ENCODE data around the gene NEURL3.

The NEURL3 gene

DNA sequence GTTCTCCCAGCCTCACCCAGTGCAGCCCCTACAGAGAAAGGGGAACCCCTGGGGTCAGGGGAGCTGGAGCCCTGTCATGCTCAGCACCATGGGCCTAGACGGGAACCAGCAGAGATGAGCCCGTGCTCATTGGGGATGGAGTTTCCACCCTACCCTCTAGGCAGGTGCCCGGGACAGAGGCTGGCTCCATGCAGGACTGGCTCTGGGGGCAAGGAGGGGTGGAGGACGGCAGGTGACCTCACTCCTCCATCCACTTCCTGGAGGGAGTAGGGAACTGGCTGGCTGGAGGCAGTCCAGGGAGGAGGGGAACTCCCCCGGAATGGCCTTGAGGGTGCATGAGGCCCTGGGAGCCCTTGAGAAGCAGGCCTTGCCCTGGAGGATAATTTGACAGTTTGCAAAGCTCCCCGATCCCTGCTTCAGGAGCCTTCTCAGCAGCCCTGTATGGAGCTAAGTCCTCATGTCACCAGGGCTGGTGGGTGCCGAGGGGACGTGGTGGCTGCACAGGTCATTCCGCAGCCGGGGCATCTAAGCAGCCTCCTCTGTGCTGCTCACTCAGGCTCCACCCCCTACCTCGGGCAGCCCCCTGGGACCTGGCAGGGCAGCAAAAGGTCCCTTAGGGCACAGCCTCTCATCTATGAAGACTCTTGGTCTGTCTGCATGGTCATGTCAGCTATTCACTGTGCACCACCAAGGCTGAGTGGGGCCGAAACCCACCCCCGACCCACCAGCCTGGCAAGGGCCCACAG is 2.1 kb downstream of the NEURL3 start:
- H3K27me3 ChIP-seq (ENCODE audit: insufficient read depth, poor library complexity, severe bottlenecking) = no peaks in the 10 kb centered on the region
- DNase-seq (ENCODE audit: low read depth in 1 of 2, low spot score in 1 of 2) = no peak
- TF ChIP-seq, protein P1, sequence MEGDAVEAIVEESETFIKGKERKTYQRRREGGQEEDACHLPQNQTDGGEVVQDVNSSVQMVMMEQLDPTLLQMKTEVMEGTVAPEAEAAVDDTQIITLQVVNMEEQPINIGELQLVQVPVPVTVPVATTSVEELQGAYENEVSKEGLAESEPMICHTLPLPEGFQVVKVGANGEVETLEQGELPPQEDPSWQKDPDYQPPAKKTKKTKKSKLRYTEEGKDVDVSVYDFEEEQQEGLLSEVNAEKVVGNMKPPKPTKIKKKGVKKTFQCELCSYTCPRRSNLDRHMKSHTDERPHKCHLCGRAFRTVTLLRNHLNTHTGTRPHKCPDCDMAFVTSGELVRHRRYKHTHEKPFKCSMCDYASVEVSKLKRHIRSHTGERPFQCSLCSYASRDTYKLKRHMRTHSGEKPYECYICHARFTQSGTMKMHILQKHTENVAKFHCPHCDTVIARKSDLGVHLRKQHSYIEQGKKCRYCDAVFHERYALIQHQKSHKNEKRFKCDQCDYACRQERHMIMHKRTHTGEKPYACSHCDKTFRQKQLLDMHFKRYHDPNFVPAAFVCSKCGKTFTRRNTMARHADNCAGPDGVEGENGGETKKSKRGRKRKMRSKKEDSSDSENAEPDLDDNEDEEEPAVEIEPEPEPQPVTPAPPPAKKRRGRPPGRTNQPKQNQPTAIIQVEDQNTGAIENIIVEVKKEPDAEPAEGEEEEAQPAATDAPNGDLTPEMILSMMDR (IDR thresholded peaks at IDR 0.05; ENCODE audit: insufficient read depth, low read length) = no peak
- TF ChIP-seq POLR2AphosphoS5 (IDR thresholded peaks at IDR 0.05; ENCODE audit: low read depth) = no peak
- TF ChIP-seq, protein P2, sequence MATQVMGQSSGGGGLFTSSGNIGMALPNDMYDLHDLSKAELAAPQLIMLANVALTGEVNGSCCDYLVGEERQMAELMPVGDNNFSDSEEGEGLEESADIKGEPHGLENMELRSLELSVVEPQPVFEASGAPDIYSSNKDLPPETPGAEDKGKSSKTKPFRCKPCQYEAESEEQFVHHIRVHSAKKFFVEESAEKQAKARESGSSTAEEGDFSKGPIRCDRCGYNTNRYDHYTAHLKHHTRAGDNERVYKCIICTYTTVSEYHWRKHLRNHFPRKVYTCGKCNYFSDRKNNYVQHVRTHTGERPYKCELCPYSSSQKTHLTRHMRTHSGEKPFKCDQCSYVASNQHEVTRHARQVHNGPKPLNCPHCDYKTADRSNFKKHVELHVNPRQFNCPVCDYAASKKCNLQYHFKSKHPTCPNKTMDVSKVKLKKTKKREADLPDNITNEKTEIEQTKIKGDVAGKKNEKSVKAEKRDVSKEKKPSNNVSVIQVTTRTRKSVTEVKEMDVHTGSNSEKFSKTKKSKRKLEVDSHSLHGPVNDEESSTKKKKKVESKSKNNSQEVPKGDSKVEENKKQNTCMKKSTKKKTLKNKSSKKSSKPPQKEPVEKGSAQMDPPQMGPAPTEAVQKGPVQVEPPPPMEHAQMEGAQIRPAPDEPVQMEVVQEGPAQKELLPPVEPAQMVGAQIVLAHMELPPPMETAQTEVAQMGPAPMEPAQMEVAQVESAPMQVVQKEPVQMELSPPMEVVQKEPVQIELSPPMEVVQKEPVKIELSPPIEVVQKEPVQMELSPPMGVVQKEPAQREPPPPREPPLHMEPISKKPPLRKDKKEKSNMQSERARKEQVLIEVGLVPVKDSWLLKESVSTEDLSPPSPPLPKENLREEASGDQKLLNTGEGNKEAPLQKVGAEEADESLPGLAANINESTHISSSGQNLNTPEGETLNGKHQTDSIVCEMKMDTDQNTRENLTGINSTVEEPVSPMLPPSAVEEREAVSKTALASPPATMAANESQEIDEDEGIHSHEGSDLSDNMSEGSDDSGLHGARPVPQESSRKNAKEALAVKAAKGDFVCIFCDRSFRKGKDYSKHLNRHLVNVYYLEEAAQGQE (IDR thresholded peaks at IDR 0.05; ENCODE audit: insufficient replicate concordance, low read depth) = no peak
- H3K27ac ChIP-seq (replicated peaks) = no peak overlapping the region
- no peak overlapping the region for H3K4me3 ChIP-seq (replicated peaks; ENCODE audit: insufficient read depth, low read length)

DNA sequence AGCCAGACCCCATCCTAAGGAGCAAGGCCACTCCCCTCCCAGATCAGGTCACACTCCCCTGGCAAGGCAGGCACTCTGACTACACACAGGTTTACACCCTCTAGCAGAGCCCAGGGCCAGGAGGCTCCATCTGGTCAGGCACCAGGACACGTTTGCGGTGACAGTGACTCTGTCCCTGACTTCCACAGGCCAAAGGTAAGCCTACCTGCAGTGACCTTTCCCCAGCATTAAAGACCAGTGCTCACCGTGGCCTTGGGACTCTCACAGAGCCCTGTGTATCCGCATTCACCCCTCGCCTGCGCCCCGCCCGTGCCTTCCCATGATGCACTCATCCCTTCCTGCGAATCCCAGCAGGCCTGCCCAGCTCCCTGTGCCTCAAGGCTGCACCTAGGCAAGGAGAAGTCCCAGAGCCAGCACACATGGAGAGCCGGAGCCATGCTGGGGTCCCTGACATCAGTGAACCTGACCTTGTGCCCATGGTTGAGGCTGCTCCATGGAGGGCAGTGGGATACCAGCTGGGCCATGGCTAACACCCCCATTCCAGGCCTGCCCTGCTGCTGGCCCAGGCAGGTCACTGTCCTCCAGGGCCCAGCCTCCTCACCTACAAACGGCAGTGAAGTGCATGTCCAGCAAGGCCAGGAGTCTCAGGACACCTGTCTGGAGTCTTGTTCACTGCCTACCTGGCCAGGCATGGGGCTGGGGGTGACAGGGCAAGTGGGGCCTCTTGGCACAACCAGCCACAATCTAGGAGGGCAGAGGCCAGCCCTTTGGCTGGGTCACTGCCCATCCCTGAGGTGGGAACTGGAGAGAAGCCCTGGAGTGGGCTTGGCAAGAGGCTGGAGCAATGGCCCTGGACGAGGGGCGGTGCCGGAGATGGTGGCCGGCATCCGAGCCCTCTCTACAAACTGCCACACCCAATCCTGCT is 3.0 kb downstream of the NEURL3 start:
- DNase-seq (ENCODE audit: low read depth in 1 of 2, low spot score in 1 of 2) = no peak
- no peak overlapping the region for H3K27ac ChIP-seq (replicated peaks)
- H3K27me3 ChIP-seq (ENCODE audit: insufficient read depth, poor library complexity, severe bottlenecking) = no peaks in the 10 kb centered on the region
- H3K4me3 ChIP-seq (replicated peaks; ENCODE audit: insufficient read depth, low read length) = no peak overlapping the region
- TF ChIP-seq GABPA (IDR thresholded peaks at IDR 0.05; ENCODE audit: low read depth) (no peak), POLR2AphosphoS5 (IDR thresholded peaks at IDR 0.05; ENCODE audit: low read depth) (no peak), SPI1 (IDR thresholded peaks at IDR 0.05; ENCODE audit: borderline replicate concordance, low read depth) (no peak)
- TF ChIP-seq, protein P1 (IDR thresholded peaks at IDR 0.05; ENCODE audit: insufficient read depth, low read length) = no peak
- TF ChIP-seq, protein P2 (IDR thresholded peaks at IDR 0.05; ENCODE audit: insufficient replicate concordance, low read depth) = no peak

DNA sequence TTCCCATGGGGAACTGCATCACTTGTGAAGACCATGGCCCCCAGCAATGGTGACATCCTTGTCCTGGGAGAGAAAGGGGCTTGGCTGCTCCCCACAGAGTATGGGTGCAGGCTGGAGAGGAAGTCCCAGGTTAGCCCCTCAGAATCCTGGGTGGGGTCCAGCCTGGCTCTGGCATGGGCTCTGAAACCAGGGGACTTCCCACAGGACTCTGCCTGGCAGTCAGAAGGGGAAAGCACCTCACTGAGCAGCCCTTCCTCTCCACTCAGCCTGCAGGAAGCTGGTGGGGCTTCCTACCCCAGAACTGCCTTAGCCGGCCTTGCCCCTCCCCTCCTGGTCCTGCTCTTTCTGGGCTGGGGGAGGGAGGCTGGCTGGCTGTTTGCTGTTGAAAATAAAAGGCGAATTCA is 3.7 kb downstream of the NEURL3 start:
- Histone ChIP-seq H3K27me3 (ENCODE audit: insufficient read depth, poor library complexity, severe bottlenecking) (no peaks in the 10 kb centered on the region), H3K27ac (replicated peaks) (no peak overlapping the region), H3K4me3 (replicated peaks; ENCODE audit: insufficient read depth, low read length) (no peak overlapping the region)
- no peak for DNase-seq (ENCODE audit: low read depth in 1 of 2, low spot score in 1 of 2)
- TF ChIP-seq, protein P1 (IDR thresholded peaks at IDR 0.05; ENCODE audit: insufficient read depth, low read length) = no peak
- TF ChIP-seq, protein P2 (IDR thresholded peaks at IDR 0.05; ENCODE audit: insufficient replicate concordance, low read depth) = no peak
- TF ChIP-seq GABPA (IDR thresholded peaks at IDR 0.05; ENCODE audit: low read depth) (no peak), SPI1 (IDR thresholded peaks at IDR 0.05; ENCODE audit: borderline replicate concordance, low read depth) (no peak), POLR2AphosphoS5 (IDR thresholded peaks at IDR 0.05; ENCODE audit: low read depth) (no peak)

Measured in HL-60 (cell line).